CD4-positive, alpha-beta T cell (primary cell): ENCODE measurements around the gene FBRSL1. TPM values are rescaled to one million over a fixed set of nuclear protein-coding genes. Genes with fewer than 3 reads are reported as not detected.

Experiments
- ATAC-seq: fragments of 200-7000 bp; cut with Tn5 transposase; one replicate; pipeline ENCODE4 v1.10.0; 2022; ENCODE audit warnings: mild to moderate bottlenecking; ENCODE audit not compliant: poor library complexity
- CTCF ChIA-PET: fragments of 350-600 bp; sonication (Branson Sonifier 250); formaldehyde crosslinking; loops from one replicate; lab custom pipeline; 2021; ENCODE audit warnings: antibody characterized with exemption, inconsistent platforms; lab: Charles Lee
- POLR2A ChIA-PET: fragments of 350-600 bp; sonication (Branson Sonifier 250); formaldehyde crosslinking; loops from one replicate; lab custom pipeline; 2021; ENCODE audit warnings: antibody characterized with exemption, inconsistent platforms; lab: Charles Lee
- DNase-seq, 14 experiments: peaks; one replicate each; pipeline ENCODE4 v3.0.0-alpha.2; 2013 to 2020; ENCODE audit warnings: mixed read lengths in 2 of 14
- H3K27ac ChIP-seq, 2 donors: one replicate each; pipeline versions ENCODE4 v1.5.1 to v1.7.0; 2013; ENCODE audit warnings: low read length in 2 of 2, low read depth in 1 of 2, mild to moderate bottlenecking in 1 of 2
- H3K27me3 ChIP-seq, 2 experiments: 1 replicate in 1 of 2; 2 replicates in 1 of 2; pipeline versions ENCODE4 v1.6.1 to v1.7.0; 2013; ENCODE audit warnings: low read length in 2 of 2, control low read depth in 1 of 2, mild to moderate bottlenecking in 1 of 2, moderate library complexity in 1 of 2; ENCODE audit not compliant: insufficient read depth in 2 of 2, control insufficient read depth in 1 of 2
- H3K36me3 ChIP-seq: one replicate; pipeline ENCODE4 v1.6.1; 2013; ENCODE audit warnings: low read length, control low read depth; ENCODE audit not compliant: insufficient read depth
- H3K4me1 ChIP-seq: one replicate; pipeline ENCODE4 v1.6.1; 2013; ENCODE audit warnings: low read length, control low read depth; ENCODE audit not compliant: insufficient read depth
- H3K4me3 ChIP-seq: one replicate; pipeline ENCODE4 v1.5.1; 2013; ENCODE audit warnings: mild to moderate bottlenecking, low read length, moderate library complexity
- H3K9me3 ChIP-seq, 2 experiments: 1 replicate in 1 of 2; 2 replicates in 1 of 2; pipeline versions ENCODE4 v1.6.1 to v1.7.0; 2013; ENCODE audit warnings: low read length in 2 of 2, mild to moderate bottlenecking in 2 of 2, control low read depth in 1 of 2, moderate library complexity in 1 of 2; ENCODE audit not compliant: control insufficient read depth in 1 of 2, insufficient read depth in 1 of 2
- H3K27ac Mint-ChIP-seq: one replicate; pipeline ENCODE4 v1.8.0; 2020; ENCODE audit warnings: mixed read lengths
- H3K27me3 Mint-ChIP-seq: one replicate; pipeline ENCODE4 v1.8.0; 2021; ENCODE audit warnings: mixed read lengths
- H3K36me3 Mint-ChIP-seq: one replicate; pipeline ENCODE4 v1.8.0; 2021; ENCODE audit warnings: low read depth, mixed read lengths
- H3K4me1 Mint-ChIP-seq: one replicate; pipeline ENCODE4 v1.8.0; 2021; ENCODE audit warnings: low read depth, mixed read lengths
- H3K4me3 Mint-ChIP-seq: one replicate; pipeline ENCODE4 v1.8.0; 2020; ENCODE audit warnings: mild to moderate bottlenecking, mixed read lengths
- H3K9me3 Mint-ChIP-seq: one replicate; pipeline ENCODE4 v1.8.0; 2020; ENCODE audit warnings: mixed read lengths
- CTCF ChIP-seq: fragments of 200-600 bp; IDR thresholded peaks from one replicate; pipeline ENCODE4 v1.8.0; 2022; ENCODE audit warnings: antibody characterized with exemption, mild to moderate bottlenecking
- intact Hi-C, 2 experiments: fragments of 100-400 bp; cut with DNase I in 1 of 2; cut with micrococcal nuclease in 1 of 2; formaldehyde crosslinking; loops; one replicate each; pipeline versions ENCODE4 v1.15.1 to v1.9.0; 2023 to 2025; cut with DNase I, micrococcal nuclease
- total RNA-seq, 174 experiments: library from RNA in 2 of 174; stranded (reverse) in 2 of 174; gene quantifications; one replicate each; pipeline ENCODE4 v1.2.3 and lab custom pipeline; 2021 to 2026

FBRSL1 gene
- total RNA-seq, 2 experiments from 2014 or later = 75.8 to 80.7 TPM

- H3K4me1 Mint-ChIP-seq = peaks cover 22% of the 10 kb centered on the region
- ChIA-PET POLR2A (no interaction called here), CTCF (no interaction called here)
- no peak overlapping the region for H3K27ac Mint-ChIP-seq
- no peaks in the 10 kb centered on the region for H3K27me3 Mint-ChIP-seq
- DNase-seq (no peak), ATAC-seq (no peak)
- no peak overlapping the region for H3K4me3 Mint-ChIP-seq
- H3K9me3 Mint-ChIP-seq = no peaks in the 10 kb centered on the region
- Histone ChIP-seq H3K9me3 (peaks cover 0 to 3% of the 10 kb centered on the region in 2 experiments), H3K4me1 (peaks cover 8% of the 10 kb centered on the region), H3K27me3 (no peaks in the 10 kb centered on the region), H3K36me3 (no peaks in the 10 kb centered on the region), H3K4me3 (no peak overlapping the region), H3K27ac (no peak overlapping the region)
- no peaks in the 10 kb centered on the region for H3K36me3 Mint-ChIP-seq
- intact Hi-C loops = no loop called here
- TF ChIP-seq CTCF = no peak
Observed at GRCh38 chr12:132456186-132456943, 33.6 kb upstream of the FBRSL1 start.

- no peak overlapping the region for H3K27ac Mint-ChIP-seq
- peaks cover 8% of the 10 kb centered on the region for H3K4me1 ChIP-seq
- POLR2A ChIA-PET = no interaction called here
- H3K4me3 ChIP-seq = no peak overlapping the region
- no peaks in the 10 kb centered on the region for H3K27me3 ChIP-seq
- ATAC-seq (no peak), DNase-seq (no peak)
- no peak overlapping the region for H3K27ac ChIP-seq
- no peak for TF ChIP-seq CTCF
- CTCF ChIA-PET = no interaction called here
- H3K27me3 Mint-ChIP-seq = no peaks in the 10 kb centered on the region
- H3K9me3 Mint-ChIP-seq = no peaks in the 10 kb centered on the region
- H3K36me3 Mint-ChIP-seq = no peaks in the 10 kb centered on the region
- H3K36me3 ChIP-seq = no peaks in the 10 kb centered on the region
- H3K4me1 Mint-ChIP-seq = peaks cover 20% of the 10 kb centered on the region
- no peak overlapping the region for H3K4me3 Mint-ChIP-seq
- H3K9me3 ChIP-seq = peaks cover 0 to 3% of the 10 kb centered on the region in 2 experiments
- intact Hi-C loops = no loop called here
Observed at GRCh38 chr12:132456944-132457495, 32.9 kb upstream of the FBRSL1 start.

GRCh38 chr12:132458441-132458840 lies 31.5 kb upstream of the FBRSL1 start:
- Mint-ChIP-seq H3K9me3 (no peaks in the 10 kb centered on the region), H3K4me3 (no peak overlapping the region), H3K27me3 (no peaks in the 10 kb centered on the region), H3K4me1 (peaks cover 19% of the 10 kb centered on the region), H3K27ac (no peak overlapping the region), H3K36me3 (no peaks in the 10 kb centered on the region)
- CTCF ChIA-PET = no interaction called here
- H3K36me3 ChIP-seq = no peaks in the 10 kb centered on the region
- peaks cover 0 to 3% of the 10 kb centered on the region in 2 experiments for H3K9me3 ChIP-seq
- ATAC-seq (no peak), DNase-seq (no peak)
- POLR2A ChIA-PET = no interaction called here
- H3K4me3 ChIP-seq = no peak overlapping the region
- no peaks in the 10 kb centered on the region for H3K27me3 ChIP-seq
- TF ChIP-seq CTCF = no peak
- H3K4me1 ChIP-seq = peaks cover 15% of the 10 kb centered on the region
- H3K27ac ChIP-seq = no peak overlapping the region
- intact Hi-C loops = no loop called here
